Brain microvascular endothelial cell (primary cell): ENCODE measurements around the gene CACNA2D2.

Source experiments
- DNase-seq: peaks from one replicate; pipeline ENCODE4 v3.0.0-alpha.2; 2020
- H3K27ac ChIP-seq: fragments of 250-450 bp; sonication (Bioruptor Pico); 2 replicates; pipeline ENCODE4 v1.5.1; 2020; ENCODE audit warnings: mild to moderate bottlenecking, moderate library complexity
- H3K27me3 ChIP-seq: fragments of 250-450 bp; sonication (Bioruptor Pico); replicated peaks from 2 replicates; pipeline ENCODE4 v1.5.1; 2020; ENCODE audit warnings: mild to moderate bottlenecking
- H3K36me3 ChIP-seq: fragments of 250-450 bp; sonication (Bioruptor Pico); replicated peaks from 2 replicates; pipeline ENCODE4 v1.5.1; 2020; ENCODE audit warnings: mild to moderate bottlenecking
- H3K4me3 ChIP-seq: 2 replicates; pipeline ENCODE4 v1.5.1; 2011; ENCODE audit warnings: low read depth, mild to moderate bottlenecking, control low read depth, low read length, moderate library complexity
- in situ Hi-C: cut with HindIII; loops from 2 replicates; pipeline ENCODE4 v1.10.0; 2017; ENCODE audit warnings: low sequenced_read_pairs, low pct_ligation_motif_present
- TF ChIP-seq, protein P1 (sequence below): IDR thresholded peaks from 2 replicates; pipeline ENCODE4 v1.5.1; 2011; ENCODE audit warnings: low read depth, mild to moderate bottlenecking, moderate library complexity, low read length, control low read depth, inconsistent platforms; ENCODE audit errors: missing control alignments

The CACNA2D2 gene

DNA sequence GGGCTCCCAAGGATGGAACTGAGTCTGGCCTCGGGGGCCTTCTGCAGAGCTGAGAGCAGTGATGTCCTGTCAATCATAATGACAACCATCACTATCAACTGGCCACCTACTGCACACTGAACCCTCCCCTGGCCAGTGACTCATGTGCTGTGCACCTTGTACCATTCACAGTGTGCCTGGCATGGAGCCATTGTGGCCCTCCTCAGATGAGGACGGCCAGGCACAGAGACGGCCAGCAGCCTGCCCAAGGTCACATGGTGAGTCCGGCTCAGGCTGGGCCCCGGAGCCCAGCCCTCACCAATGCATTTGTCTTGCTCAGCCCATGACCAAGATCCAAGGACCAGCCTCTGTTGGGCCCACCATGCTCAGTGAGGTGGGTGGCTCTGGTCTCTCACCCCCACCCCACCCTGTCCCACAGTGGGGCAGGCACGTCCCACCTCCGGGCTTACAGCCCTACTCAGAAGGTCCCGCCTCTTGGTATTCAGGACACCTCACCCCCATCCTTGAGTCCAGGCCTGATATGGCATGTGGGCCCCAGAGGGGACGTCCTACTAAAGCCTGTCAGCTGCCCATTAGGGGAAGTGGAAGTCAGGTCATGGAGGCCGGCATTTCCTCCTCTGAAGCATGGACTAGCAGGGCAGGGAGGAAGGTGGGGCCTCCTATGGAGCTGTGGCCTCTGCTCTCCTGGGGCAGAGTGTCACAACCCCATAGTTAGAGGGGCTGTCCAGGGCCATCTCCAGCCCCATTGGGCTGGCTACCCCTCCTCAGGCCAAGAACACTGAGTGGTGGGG is 108.2 kb downstream of the CACNA2D2 start:
- H3K36me3 ChIP-seq: no peaks in the 10 kb centered on the region
- H3K27me3 ChIP-seq: no peaks in the 10 kb centered on the region
- TF ChIP-seq, protein P1, sequence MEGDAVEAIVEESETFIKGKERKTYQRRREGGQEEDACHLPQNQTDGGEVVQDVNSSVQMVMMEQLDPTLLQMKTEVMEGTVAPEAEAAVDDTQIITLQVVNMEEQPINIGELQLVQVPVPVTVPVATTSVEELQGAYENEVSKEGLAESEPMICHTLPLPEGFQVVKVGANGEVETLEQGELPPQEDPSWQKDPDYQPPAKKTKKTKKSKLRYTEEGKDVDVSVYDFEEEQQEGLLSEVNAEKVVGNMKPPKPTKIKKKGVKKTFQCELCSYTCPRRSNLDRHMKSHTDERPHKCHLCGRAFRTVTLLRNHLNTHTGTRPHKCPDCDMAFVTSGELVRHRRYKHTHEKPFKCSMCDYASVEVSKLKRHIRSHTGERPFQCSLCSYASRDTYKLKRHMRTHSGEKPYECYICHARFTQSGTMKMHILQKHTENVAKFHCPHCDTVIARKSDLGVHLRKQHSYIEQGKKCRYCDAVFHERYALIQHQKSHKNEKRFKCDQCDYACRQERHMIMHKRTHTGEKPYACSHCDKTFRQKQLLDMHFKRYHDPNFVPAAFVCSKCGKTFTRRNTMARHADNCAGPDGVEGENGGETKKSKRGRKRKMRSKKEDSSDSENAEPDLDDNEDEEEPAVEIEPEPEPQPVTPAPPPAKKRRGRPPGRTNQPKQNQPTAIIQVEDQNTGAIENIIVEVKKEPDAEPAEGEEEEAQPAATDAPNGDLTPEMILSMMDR: no peak
- no peak for DNase-seq
- no peak overlapping the region for H3K4me3 ChIP-seq
- no peak overlapping the region for H3K27ac ChIP-seq
- in situ Hi-C loops: no loop called here

DNA sequence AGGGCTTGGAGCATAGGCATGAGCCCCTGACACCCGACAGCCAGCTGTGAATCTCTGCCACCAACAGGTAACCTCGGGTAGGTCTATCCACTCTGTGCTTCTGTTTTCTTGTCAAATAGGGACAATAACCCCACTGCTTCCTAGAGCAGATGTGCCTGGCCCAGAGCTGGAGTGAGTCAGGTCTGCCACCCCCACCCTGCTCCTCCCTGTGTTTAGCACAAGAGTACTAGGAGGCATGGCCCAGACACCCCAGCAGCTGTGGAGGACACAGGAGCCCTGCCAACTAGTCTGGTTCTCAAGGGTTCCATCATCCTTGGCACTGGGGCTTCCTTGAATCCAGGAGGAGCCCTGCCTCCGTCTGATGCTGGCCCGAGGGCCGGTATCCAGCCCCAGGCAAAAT is 110.4 kb downstream of the CACNA2D2 start:
- TF ChIP-seq, protein P1: no peak
- in situ Hi-C loops: no loop called here
- no peak overlapping the region for H3K4me3 ChIP-seq
- DNase-seq: no peak
- no peaks in the 10 kb centered on the region for H3K36me3 ChIP-seq
- H3K27ac ChIP-seq: no peak overlapping the region
- no peaks in the 10 kb centered on the region for H3K27me3 ChIP-seq

DNA sequence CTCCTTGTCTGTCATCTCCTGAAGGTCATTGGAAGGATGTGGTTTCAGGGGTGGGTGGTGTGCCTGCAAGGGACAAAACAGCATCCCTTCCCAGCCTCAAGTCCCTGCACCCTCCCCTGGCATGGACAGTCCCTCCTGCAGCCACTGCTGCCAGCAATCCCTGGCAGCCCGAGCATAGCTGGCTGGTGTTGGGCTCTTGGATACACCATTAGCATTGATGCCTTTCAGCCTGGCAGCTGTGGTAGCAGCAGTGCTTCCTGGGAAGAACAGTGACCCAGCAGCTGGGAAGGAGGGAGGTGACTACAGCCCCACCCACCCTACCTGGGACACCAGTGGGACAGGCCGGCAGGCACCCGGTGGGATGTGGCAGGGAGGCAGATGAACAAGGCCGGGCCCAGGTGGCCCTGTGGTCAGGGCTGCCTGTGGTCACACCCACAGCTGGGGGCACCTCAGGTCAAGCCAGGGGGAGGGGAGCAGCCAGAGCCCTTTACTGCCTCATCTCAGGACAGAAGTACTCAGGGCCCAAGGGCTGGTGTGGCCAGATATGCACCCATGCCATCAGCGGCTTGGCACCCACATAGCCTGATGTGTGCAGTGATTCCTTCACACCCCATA is 111.2 kb downstream of the CACNA2D2 start:
- Histone ChIP-seq H3K4me3 (no peak overlapping the region), H3K27me3 (no peaks in the 10 kb centered on the region), H3K36me3 (no peaks in the 10 kb centered on the region), H3K27ac (no peak overlapping the region)
- in situ Hi-C loops: no loop called here
- no peak for DNase-seq
- TF ChIP-seq, protein P1: no peak

DNA sequence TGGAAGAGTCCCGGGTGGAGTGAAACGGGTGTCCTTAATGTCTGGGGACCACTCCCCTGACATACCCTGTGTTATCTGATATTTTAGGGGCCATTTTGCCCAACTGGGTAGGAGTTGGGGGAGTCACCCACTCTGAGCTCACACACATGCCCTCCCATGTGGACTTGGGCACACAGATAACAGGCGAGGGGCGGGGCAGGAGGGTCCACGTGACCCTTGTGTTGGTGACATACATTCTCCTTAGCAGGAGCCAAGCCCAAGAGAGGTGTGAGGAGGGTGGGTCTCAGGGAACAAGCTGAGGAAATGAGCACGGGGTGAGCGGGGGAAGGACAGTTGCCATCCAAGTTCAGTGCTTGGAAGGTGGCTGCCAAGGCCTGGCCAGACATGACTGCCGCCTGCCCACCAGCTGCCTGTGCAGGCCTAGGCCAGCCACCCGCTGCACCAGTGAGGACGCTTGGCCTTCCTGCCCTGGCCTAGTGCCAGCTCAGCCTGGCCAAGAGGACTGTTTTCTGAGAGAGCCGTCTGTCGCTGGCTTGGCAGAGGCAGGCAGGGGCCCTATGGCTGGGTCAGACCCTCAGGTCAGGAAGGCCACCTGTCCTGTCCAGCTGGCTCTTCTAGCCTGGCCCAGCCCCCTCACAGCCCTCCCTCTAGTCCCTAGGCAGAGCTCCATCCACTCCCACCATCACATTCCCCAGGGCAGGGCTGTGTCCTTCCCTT is 112.8 kb downstream of the CACNA2D2 start:
- no peaks in the 10 kb centered on the region for H3K36me3 ChIP-seq
- no peak overlapping the region for H3K4me3 ChIP-seq
- H3K27me3 ChIP-seq: no peaks in the 10 kb centered on the region
- in situ Hi-C loops: no loop called here
- no peak for DNase-seq
- H3K27ac ChIP-seq: no peak overlapping the region
- TF ChIP-seq, protein P1: no peak

DNA sequence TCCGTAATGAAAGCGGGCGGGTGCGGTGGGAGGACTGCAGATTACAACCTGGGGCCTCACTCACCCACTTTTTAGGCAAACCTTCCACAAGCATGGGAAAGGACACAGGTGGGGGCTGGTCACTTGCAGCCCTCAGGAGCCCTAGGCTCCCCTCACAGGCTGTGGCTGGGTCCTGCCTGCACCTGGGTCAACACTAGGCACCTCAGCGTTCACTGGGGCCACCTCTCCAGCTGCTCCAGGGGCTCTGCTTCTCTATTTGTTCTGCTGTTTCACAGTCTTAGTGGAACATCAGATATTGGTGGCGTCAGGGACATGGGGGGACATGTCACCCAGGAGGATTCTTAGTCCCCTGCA is 114.0 kb downstream of the CACNA2D2 start:
- TF ChIP-seq, protein P1: no peak
- no peaks in the 10 kb centered on the region for H3K27me3 ChIP-seq
- no peak for DNase-seq
- no peak overlapping the region for H3K4me3 ChIP-seq
- H3K27ac ChIP-seq: no peak overlapping the region
- in situ Hi-C loops: no loop called here
- no peaks in the 10 kb centered on the region for H3K36me3 ChIP-seq
